IPS DF 6.9 (cell line): ENCODE results near the gene FRMD4B.
A peak's percentile ranks its signal among the peaks of the same experiment; 100 is the strongest.

Experiments used
- DNase-seq: peaks from one replicate; pipeline ENCODE4 v3.0.0-alpha.2; 2013; ENCODE audit warnings: low read depth, low spot score
- H3K27ac ChIP-seq: one replicate; pipeline ENCODE4 v1.5.1; 2013; ENCODE audit warnings: low read length, control low read depth
- H3K27me3 ChIP-seq: 2 replicates; pipeline ENCODE4 v1.6.1; 2013; ENCODE audit warnings: mild to moderate bottlenecking, low read length; ENCODE audit not compliant: control insufficient read depth, insufficient read depth
- H3K36me3 ChIP-seq: 2 replicates; pipeline ENCODE4 v1.6.1; 2013; ENCODE audit warnings: low read length; ENCODE audit not compliant: control insufficient read depth, insufficient read depth
- H3K4me1 ChIP-seq: 2 replicates; pipeline ENCODE4 v1.6.1; 2013; ENCODE audit warnings: low read length; ENCODE audit not compliant: control insufficient read depth, insufficient read depth
- H3K4me3 ChIP-seq: 2 replicates; pipeline ENCODE4 v1.5.1; 2013; ENCODE audit warnings: mild to moderate bottlenecking, low read length
- H3K9me3 ChIP-seq: 2 replicates; pipeline ENCODE4 v1.6.1; 2013; ENCODE audit warnings: low read length, inconsistent platforms; ENCODE audit not compliant: control insufficient read depth, insufficient read depth
- WGBS: extraction: QIAGEN DNeasy Blood & Tissue Kit; methylation state at CpG from one replicate; pipeline ENCODE4 v1.1.7; 2013; ENCODE audit warnings: mixed read lengths, missing lambda C conversion rate; ENCODE audit not compliant: insufficient read length, insufficient coverage; 5-methylcytosine and 5-hydroxymethylcytosine counted together

The FRMD4B gene

GRCh38 chr3:69137412-69137811, 248.5 kb downstream of the FRMD4B start:
- WGBS, result no CpG with 5 or more reads among the region's 2 CpGs
- Histone ChIP-seq H3K27me3 (no peaks in the 10 kb centered on the region), H3K4me1 (no peaks in the 10 kb centered on the region)

DNA sequence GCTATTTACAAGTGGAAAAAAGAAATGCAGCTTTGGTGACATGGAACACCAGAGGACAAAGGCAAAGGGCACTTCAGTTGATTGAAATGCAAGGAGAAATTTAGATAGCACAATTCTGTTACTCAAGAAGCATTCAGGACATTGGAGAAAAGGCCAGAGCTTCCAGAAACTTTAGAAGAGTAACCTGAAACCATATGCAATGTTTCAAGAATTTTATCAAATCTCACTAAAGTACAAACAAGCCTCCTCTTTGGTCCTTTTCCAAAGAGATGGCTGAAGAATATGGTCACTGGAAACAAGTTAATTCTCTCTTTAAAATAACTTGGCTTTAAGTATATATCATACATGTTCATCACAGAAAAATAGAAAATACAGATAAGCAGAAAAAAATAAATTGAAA, 248.9 kb downstream of the FRMD4B start:
- Histone ChIP-seq H3K4me3 (no peak overlapping the region), H3K27me3 (no peaks in the 10 kb centered on the region), H3K4me1 (no peaks in the 10 kb centered on the region), H3K27ac (no peak overlapping the region), H3K36me3 (no peaks in the 10 kb centered on the region), H3K9me3 (no peaks in the 10 kb centered on the region)
- DNase-seq, result no peak

More at GRCh38 chr3:69137412-69137811, 248.5 kb downstream of the FRMD4B start:
- Histone ChIP-seq H3K36me3 (no peaks in the 10 kb centered on the region), H3K9me3 (no peaks in the 10 kb centered on the region), H3K4me3 (no peak overlapping the region), H3K27ac (no peak overlapping the region)
- DNase-seq, result no peak

DNA sequence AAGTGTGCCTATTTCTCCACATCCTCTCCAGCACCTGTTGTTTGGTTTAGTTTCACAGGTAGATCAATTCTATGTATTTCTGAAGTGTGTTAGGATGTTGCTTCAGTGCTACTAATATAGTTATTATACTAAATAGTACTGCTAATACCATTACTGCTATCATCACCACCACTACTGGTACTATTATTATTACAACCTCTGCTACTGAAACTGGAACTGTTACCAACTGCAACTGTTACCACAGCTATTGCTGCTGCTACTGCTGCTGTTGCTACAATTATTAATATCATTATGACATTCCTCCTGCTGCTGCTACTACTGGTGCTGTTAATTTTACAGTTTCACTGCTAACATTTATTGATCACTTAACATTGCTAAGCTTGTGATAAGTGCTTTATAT, 255.2 kb downstream of the FRMD4B start:
- H3K27ac ChIP-seq, result no peak overlapping the region
- no peak for DNase-seq
- no peaks in the 10 kb centered on the region for H3K36me3 ChIP-seq
- no peak overlapping the region for H3K4me3 ChIP-seq
- no peaks in the 10 kb centered on the region for H3K9me3 ChIP-seq
- H3K4me1 ChIP-seq, result no peaks in the 10 kb centered on the region
- no peaks in the 10 kb centered on the region for H3K27me3 ChIP-seq

GRCh38 chr3:69129531-69129930, 256.4 kb downstream of the FRMD4B start:
- no peak for DNase-seq
- no CpG with 5 or more reads among the region's 1 CpG for WGBS
- H3K27ac ChIP-seq, result no peak overlapping the region

GRCh38 chr3:69128509-69128908, 257.4 kb downstream of the FRMD4B start:
- no peaks in the 10 kb centered on the region for H3K9me3 ChIP-seq
- no peak overlapping the region for H3K4me3 ChIP-seq
- no peaks in the 10 kb centered on the region for H3K27me3 ChIP-seq
- no peaks in the 10 kb centered on the region for H3K4me1 ChIP-seq
- no peaks in the 10 kb centered on the region for H3K36me3 ChIP-seq
- DNase-seq, result no peak
- H3K27ac ChIP-seq, result no peak overlapping the region

More at GRCh38 chr3:69129531-69129930, 256.4 kb downstream of the FRMD4B start:
- Histone ChIP-seq H3K27me3 (no peaks in the 10 kb centered on the region), H3K36me3 (no peaks in the 10 kb centered on the region), H3K9me3 (no peaks in the 10 kb centered on the region), H3K4me1 (no peaks in the 10 kb centered on the region), H3K4me3 (no peak overlapping the region)

GRCh38 chr3:69126999-69127398, 258.9 kb downstream of the FRMD4B start:
- no CpG with 5 or more reads among the region's 2 CpGs for WGBS
- Histone ChIP-seq H3K9me3 (no peaks in the 10 kb centered on the region), H3K27me3 (no peaks in the 10 kb centered on the region), H3K4me1 (no peaks in the 10 kb centered on the region), H3K36me3 (no peaks in the 10 kb centered on the region), H3K27ac (no peak overlapping the region), H3K4me3 (no peak overlapping the region)
- DNase-seq, result no peak

DNA sequence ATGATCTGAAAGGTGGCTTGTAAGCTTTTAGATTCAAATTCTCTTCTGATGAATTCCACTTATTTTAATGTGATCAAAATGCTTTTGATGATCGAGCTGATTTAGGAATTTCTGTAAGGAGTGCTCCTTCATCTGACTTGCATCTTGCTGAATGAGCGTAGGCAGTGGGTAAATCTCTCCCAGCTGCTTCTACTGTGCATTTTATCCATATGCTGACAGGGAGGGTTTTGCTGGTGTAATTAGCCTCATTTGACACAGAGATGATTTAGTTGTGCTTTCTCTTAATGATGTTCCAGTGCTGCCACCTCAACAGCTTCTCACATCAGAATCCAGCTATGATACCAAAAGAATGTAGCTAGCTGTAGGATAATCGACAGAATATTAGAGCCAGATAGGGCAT, 259.7 kb downstream of the FRMD4B start:
- Histone ChIP-seq H3K4me3 (no peak overlapping the region), H3K9me3 (no peaks in the 10 kb centered on the region), H3K4me1 (no peaks in the 10 kb centered on the region), H3K27ac (no peak overlapping the region), H3K36me3 (no peaks in the 10 kb centered on the region), H3K27me3 (no peaks in the 10 kb centered on the region)
- no CpG with 5 or more reads among the region's 3 CpGs for WGBS
- DNase-seq, result no peak

GRCh38 chr3:69122403-69122802, 263.5 kb downstream of the FRMD4B start, which contains the start of gene LMOD3:
Gene LMOD3 (minus strand): TSS chr3:69122595. CDS start chr3:69122386, 209 bp downstream.
- Histone ChIP-seq H3K9me3 (no peaks in the 10 kb centered on the region), H3K4me3 (no peak within 1 kb of the TSS), H3K4me1 (no peaks in the 10 kb centered on the region), H3K36me3 (no peaks in the 10 kb centered on the region), H3K27me3 (no peaks in the 10 kb centered on the region), H3K27ac (no peak within 1 kb of the TSS)
- WGBS, result no CpG with 5 or more reads among the region's 3 CpGs
- no peak for DNase-seq

GRCh38 chr3:69121950-69122349, 263.9 kb downstream of the FRMD4B start:
- Histone ChIP-seq H3K9me3 (no peaks in the 10 kb centered on the region), H3K4me1 (no peaks in the 10 kb centered on the region), H3K4me3 (no peak overlapping the region), H3K36me3 (no peaks in the 10 kb centered on the region), H3K27me3 (no peaks in the 10 kb centered on the region), H3K27ac (no peak overlapping the region)
- WGBS, result no CpG with 5 or more reads among the region's 8 CpGs
- DNase-seq, result no peak

DNA sequence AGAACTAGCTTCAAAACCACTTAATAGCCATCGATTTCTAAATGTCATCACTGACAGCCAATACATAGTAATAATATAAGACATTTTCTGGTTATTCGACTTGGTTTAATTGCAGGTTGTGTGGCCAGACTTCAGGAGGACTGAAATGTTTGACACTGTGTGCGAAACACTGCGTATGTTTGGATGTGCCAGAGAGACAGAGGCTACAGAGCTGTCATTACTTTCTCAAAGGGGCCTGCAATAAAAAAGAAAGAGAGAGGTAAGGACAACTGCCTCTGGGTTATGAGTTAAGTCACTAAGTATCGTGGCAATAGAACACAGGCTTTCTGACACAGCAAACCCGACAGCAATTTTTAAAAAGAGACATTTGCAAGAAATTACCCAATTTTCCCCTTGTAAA, 264.4 kb downstream of the FRMD4B start:
- no peak overlapping the region for H3K27ac ChIP-seq
- H3K4me1 ChIP-seq, result no peaks in the 10 kb centered on the region
- no peaks in the 10 kb centered on the region for H3K9me3 ChIP-seq
- no peak for DNase-seq
- H3K27me3 ChIP-seq, result no peaks in the 10 kb centered on the region
- no peak overlapping the region for H3K4me3 ChIP-seq
- no peaks in the 10 kb centered on the region for H3K36me3 ChIP-seq
- no CpG with 5 or more reads among the region's 6 CpGs for WGBS

DNA sequence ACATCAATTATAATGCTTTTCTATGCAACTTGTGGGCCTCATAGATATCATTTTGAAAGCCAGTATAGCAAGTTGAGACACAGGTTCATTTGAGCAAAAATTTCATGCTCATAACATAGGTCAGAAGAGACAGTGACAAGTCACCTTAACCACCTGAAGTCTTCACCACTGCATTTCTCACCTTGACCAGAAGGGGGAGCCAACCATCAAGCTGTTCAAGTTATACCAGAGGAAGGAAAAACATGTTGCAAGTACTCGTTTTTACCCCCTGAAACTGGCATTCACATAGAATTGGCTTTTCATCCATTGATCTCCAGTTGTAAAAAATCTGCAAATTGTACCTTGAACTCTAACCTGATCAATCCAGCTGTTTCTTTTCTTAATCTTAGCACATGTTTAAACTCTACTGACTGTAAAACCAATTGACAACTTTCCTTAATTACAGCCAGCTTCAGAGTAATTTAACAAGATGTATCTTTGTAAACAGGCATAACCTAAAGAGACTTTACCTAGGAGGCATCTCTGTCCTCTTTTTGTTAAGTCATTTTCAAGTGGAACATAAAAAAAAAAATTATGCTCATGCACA, 264.9 kb downstream of the FRMD4B start:
- H3K27ac ChIP-seq, result no peak overlapping the region
- WGBS, result no CpG with 5 or more reads among the region's 1 CpG
- no peak overlapping the region for H3K4me3 ChIP-seq
- H3K27me3 ChIP-seq, result no peaks in the 10 kb centered on the region
- no peaks in the 10 kb centered on the region for H3K36me3 ChIP-seq
- no peaks in the 10 kb centered on the region for H3K9me3 ChIP-seq
- peak; percentile 79 for DNase-seq
- no peaks in the 10 kb centered on the region for H3K4me1 ChIP-seq
